Muscle of leg (tissue), 11 donors: ENCODE measurements around the gene KCNJ6. TPM values are rescaled to one million over a fixed set of nuclear protein-coding genes. Genes with fewer than 3 reads are reported as not detected.
A peak's percentile ranks its signal among the peaks of the same experiment; 100 is the strongest.
"Not testable (repeated sequence)": the region's sequence is repeated elsewhere in the genome, so short reads cannot be mapped to it uniquely, and the experiment has no call there.

Experiments used
- DNase-seq: peaks from one replicate; pipeline ENCODE4 v3.0.0; 2013
- H3K27ac ChIP-seq: one replicate; pipeline ENCODE4 v1.5.1; 2013; ENCODE audit warnings: mild to moderate bottlenecking, low read length, control low read depth
- H3K27me3 ChIP-seq: one replicate; pipeline ENCODE4 v1.6.1; 2013; ENCODE audit warnings: low read length; ENCODE audit not compliant: control insufficient read depth, insufficient read depth
- H3K36me3 ChIP-seq: one replicate; pipeline ENCODE4 v1.6.1; 2013; ENCODE audit warnings: low read length; ENCODE audit not compliant: control insufficient read depth, insufficient read depth
- H3K4me1 ChIP-seq: one replicate; pipeline ENCODE4 v1.6.1; 2013; ENCODE audit warnings: low read length; ENCODE audit not compliant: control insufficient read depth, insufficient read depth
- H3K4me3 ChIP-seq: one replicate; pipeline ENCODE4 v1.5.1; 2013; ENCODE audit warnings: low read length, control low read depth
- H3K9me3 ChIP-seq: replicated peaks from 2 replicates; pipeline ENCODE4 v1.6.1; 2013; ENCODE audit warnings: low read depth, low read length; ENCODE audit not compliant: control insufficient read depth
- WGBS: methylation state at CpG from one replicate; pipeline ENCODE4 v1.1.5; 2013; ENCODE audit warnings: missing lambda C conversion rate; ENCODE audit not compliant: insufficient coverage; 5-methylcytosine and 5-hydroxymethylcytosine counted together
- polyA plus RNA-seq, 8 donors: library from polyadenylated mRNA; unstranded; fragments of 120-200 nt; gene quantifications; one replicate each; pipeline versions ENCODE4 v1.2.1 to v1.2.3, GENCODE V29; 2013; ENCODE audit warnings: inconsistent platforms in 1 of 8, low replicate concordance in 1 of 8; ENCODE audit not compliant: insufficient read length in 8 of 8, insufficient read depth in 1 of 8
- total RNA-seq: library from RNA; stranded (reverse); fragments of 120-200 nt; gene quantifications from one replicate; pipeline ENCODE4 v1.2.4, GENCODE V29; 2013

The KCNJ6 gene
- total and polyA plus RNA-seq, 9 donors = 0.81 to 2.1 (median 1.2) TPM

DNA sequence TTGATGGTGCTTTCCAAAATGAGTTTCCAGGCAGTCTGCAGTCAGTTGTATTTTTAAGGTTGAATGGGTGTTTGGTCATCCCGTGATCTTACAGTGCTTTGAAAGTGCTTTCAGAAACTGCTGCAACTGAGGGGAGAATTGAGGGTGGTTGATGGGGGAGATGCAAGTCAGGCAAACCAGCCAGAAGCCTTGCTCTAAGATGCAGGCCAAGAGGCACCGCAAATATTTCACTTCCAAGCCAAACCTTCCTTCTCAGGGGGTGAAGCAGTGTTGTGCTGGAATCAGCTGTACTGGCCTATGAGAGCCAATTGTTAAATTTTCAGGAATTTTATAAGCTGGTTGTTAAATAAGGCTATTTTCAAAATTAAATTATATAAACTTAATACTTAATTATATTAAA, 151.6 kb downstream of the KCNJ6 start:
- no peaks in the 10 kb centered on the region for H3K27me3 ChIP-seq
- no peaks in the 10 kb centered on the region for H3K36me3 ChIP-seq
- no peaks in the 10 kb centered on the region for H3K9me3 ChIP-seq
- 83% methylated on average over 1 of the region's 2 CpGs for WGBS
- H3K27ac ChIP-seq = no peak overlapping the region
- H3K4me1 ChIP-seq = peaks cover 16% of the 10 kb centered on the region
- no peak for DNase-seq
- H3K4me3 ChIP-seq = no peak overlapping the region

DNA sequence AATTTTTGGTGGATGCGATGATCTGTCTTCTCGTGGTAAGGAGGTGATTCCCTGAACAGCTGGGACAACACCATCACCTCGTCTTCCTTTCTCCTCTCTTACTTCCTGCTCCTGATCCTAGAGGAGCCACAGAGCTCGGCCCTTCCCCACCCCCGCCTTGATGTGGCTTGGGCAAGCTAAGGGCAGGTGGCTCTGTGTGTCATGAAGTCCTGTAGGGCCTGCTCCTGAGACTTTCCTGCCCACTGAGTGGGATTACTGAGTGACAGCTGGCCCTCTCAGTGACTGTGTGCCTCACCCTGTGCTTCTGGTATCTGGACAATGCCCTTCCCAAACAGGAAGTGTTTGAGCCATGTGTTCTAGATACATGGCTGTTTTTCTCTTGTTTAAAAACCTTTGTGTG, 153.0 kb downstream of the KCNJ6 start:
- no peak overlapping the region for H3K27ac ChIP-seq
- no peak overlapping the region for H3K4me3 ChIP-seq
- no peaks in the 10 kb centered on the region for H3K27me3 ChIP-seq
- DNase-seq = no peak
- 61% methylated on average over 2 of the region's 5 CpGs for WGBS
- H3K36me3 ChIP-seq = no peaks in the 10 kb centered on the region
- no peaks in the 10 kb centered on the region for H3K9me3 ChIP-seq
- H3K4me1 ChIP-seq = peaks cover 16% of the 10 kb centered on the region

DNA sequence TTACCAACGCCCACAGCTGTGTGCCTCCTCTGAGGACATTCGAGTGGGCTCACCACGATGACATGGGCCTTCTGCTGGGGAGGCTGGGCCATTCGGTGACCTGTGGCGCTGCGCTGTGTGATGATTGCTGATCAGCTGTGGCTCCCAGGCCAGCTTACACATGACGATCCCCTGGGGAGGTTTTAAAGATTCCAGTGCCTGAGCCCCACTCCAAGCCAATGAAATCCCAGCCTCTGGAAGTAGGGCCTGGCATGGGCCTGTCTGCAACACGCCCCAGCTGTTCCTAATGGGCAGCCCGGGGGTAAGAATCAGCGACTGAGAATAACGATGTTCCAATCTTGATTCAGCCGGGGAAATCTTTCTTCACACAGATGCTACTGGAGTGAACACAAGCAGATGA, 153.7 kb downstream of the KCNJ6 start:
- H3K9me3 ChIP-seq = no peaks in the 10 kb centered on the region
- peaks cover 19% of the 10 kb centered on the region for H3K4me1 ChIP-seq
- DNase-seq = peak; percentile 24
- no peak overlapping the region for H3K4me3 ChIP-seq
- no peaks in the 10 kb centered on the region for H3K36me3 ChIP-seq
- no peaks in the 10 kb centered on the region for H3K27me3 ChIP-seq
- H3K27ac ChIP-seq = peak overlapping the region; percentile 51
- WGBS = 46% methylated on average over 10 of the region's 12 CpGs

DNA sequence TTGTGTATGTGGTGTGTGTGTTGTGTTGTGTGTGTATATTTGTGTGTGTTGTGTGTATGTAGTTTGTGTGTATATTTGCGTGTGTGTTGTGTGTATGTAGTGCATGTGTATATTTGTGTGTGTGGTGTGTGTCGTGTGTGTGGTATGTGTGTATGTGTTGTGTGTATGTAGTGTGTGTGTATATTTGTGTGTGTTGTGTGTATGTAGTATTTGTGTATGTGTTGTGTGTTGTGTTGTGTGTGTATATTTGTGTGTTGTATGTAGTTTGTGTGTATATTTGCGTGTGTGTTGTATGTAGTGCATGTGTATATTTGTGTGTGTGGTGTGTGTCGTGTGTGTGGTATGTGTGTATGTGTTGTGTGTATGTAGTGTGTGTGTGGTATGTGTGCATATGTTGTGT, 154.9 kb downstream of the KCNJ6 start:
- WGBS = 93% methylated on average over 3 of the region's 4 CpGs
- H3K9me3 ChIP-seq, DNase-seq: not testable (repeated sequence)

DNA sequence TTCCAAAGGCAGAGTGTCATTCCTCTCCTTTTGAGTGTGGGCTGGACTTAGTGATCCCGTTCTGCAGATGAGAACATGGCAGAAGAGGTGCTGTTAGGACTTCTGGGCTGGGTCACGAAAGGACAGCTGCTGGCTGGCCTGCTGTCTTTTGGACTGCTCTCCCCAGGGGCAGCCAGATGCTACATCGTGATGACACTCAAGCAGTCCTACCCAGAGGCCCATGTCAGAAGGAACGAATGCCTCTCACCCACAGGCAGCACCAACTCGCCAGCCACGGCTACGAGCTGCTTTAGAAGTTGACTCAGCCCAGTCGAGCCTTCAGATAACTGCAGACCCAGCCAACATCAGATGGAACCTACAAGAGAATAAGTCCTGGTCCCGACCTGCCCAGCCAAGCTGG, 156.5 kb downstream of the KCNJ6 start:
- no peak overlapping the region for H3K27ac ChIP-seq
- peaks cover 19% of the 10 kb centered on the region for H3K4me1 ChIP-seq
- H3K27me3 ChIP-seq = peaks cover 1% of the 10 kb centered on the region
- no peak overlapping the region for H3K4me3 ChIP-seq
- no peaks in the 10 kb centered on the region for H3K9me3 ChIP-seq
- no peaks in the 10 kb centered on the region for H3K36me3 ChIP-seq
- no peak for DNase-seq
- 84% methylated on average over 7 of the region's 9 CpGs for WGBS

More for the DNA sequence above, 154.9 kb downstream of the KCNJ6 start:
- not testable (repeated sequence) for H3K27ac ChIP-seq, H3K27me3 ChIP-seq, H3K36me3 ChIP-seq, H3K4me3 ChIP-seq
- peaks cover 19% of the 10 kb centered on the region for H3K4me1 ChIP-seq

DNA sequence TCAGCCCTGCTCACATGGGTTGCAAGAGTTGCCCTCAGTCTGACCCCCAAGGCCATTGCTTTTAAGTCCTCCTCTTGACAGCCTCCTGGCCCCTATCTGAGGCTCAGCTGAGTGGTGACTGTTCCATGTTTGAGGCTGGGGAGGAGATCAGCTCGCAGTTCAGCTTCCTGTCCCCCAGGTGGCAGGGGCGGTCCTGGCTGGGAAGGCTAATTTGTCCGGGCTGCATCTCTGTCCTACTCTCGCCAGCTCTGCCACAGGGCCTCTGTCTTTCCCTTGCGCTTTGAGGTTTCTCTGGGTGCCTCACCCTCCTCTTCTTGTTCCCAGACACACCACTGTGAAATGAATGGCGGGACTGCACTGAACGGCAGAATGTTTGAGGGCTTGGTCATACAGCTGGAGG, 157.3 kb downstream of the KCNJ6 start:
- 23% methylated on average over 4 of the region's 7 CpGs for WGBS
- Histone ChIP-seq H3K36me3 (no peaks in the 10 kb centered on the region), H3K27me3 (peaks cover 3% of the 10 kb centered on the region), H3K9me3 (no peaks in the 10 kb centered on the region), H3K4me3 (no peak overlapping the region), H3K27ac (no peak overlapping the region), H3K4me1 (peaks cover 19% of the 10 kb centered on the region)
- peak; percentile 14 for DNase-seq

DNA sequence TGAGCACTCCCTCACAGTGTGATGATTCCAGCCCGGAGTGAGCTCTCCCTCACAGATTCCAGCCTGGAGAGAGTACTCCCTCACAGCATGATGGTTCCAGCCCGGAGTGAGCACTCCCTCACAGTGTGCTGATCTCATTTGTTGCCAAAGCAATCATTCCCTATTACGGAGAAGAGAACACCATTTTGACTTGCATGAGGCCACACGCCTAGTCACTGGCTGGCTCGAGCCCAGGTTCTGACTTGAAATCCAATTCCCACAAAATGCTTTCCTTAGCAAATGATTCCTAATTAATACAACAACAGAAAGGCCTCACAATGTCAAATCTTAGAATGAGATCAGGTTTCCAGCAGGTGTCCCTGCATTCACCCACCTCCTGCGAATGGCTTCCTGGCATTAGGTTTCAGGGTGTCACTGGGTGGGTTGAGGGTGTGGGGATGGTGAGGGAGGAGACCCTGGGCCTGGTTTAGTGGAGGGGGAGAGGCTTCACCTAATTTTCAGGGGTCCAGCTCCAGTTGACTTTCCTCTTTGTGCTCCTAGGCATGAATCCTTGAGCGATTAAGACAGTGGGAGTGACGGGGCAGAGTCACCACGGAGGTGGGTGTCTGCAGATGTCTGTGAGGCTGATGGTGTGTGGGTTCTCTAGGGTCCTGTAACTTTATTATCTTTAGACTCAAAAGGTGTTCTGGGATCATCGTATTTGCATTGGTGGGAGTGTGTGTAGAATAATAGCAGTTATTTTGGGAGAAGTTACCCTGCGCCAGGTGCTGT, 158.5 kb downstream of the KCNJ6 start:
- Histone ChIP-seq H3K9me3 (no peaks in the 10 kb centered on the region), H3K27me3 (peaks cover 3% of the 10 kb centered on the region), H3K27ac (no peak overlapping the region), H3K4me3 (no peak overlapping the region), H3K4me1 (peaks cover 13% of the 10 kb centered on the region), H3K36me3 (no peaks in the 10 kb centered on the region)
- 62% methylated on average over 7 of the region's 11 CpGs for WGBS
- DNase-seq = no peak

DNA sequence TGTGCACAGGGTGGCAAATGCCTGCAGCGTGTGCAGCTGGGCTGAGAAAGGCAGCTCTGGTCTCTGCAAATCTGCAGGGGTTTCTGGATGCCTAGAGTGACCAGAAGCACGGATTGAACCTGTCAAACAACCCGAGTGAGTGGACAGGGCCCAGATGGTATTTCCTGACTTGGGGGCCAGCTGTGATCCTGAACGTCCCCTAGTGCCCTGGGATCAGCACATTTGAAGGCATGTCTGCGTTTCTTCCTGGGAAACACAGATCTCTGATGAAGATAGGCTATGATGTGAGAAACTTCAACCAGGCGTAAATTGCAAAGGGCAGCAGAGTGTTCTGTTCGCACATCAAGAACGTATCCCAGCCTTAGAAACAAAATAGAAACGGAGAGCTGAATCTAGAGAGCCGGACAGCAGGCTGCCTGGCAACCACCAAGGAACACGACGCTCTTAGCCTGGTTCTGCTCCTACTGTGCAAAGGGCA, 163.1 kb downstream of the KCNJ6 start:
- H3K9me3 ChIP-seq = no peaks in the 10 kb centered on the region
- H3K4me3 ChIP-seq = no peak overlapping the region
- no peaks in the 10 kb centered on the region for H3K36me3 ChIP-seq
- peaks cover 5% of the 10 kb centered on the region for H3K27me3 ChIP-seq
- 39% methylated on average over 11 of the region's 12 CpGs for WGBS
- DNase-seq = no peak
- no peak overlapping the region for H3K27ac ChIP-seq
- H3K4me1 ChIP-seq = peaks cover 5% of the 10 kb centered on the region

DNA sequence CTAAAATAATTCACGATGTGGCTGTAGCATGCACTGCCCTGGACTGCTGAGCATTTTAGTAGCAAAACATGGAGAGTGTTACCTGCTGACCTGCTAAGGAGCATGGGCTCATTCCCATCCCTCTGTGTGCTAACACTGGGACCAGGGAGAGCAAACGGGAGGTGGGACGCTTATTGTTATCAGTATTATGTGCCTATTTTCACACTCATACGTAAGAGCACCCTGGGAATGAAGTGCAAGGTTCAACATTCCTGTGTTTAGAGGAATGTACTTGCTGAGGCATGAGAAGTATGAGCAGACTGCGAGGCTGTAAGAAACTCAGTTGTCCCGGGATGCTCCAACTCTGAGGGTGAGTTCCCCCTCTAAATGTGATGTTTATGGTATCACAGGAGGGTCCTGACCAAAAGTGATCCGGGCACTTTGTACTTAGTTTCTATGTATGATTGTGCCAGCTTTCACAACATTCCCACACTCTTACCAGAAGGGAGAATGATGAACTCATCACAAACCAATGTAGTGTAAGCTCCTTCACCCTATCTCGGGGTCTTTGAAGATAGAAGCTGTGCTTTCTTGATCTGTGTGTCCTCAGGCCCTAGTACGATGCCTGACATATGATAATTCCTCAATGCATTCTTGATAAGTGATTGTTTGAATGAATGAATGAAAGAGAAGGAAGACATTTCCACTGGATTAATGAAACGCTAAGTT, 164.8 kb downstream of the KCNJ6 start:
- DNase-seq = no peak
- Histone ChIP-seq H3K36me3 (no peaks in the 10 kb centered on the region), H3K4me1 (peaks cover 2% of the 10 kb centered on the region), H3K9me3 (peaks cover 2% of the 10 kb centered on the region), H3K4me3 (no peak overlapping the region), H3K27me3 (peaks cover 5% of the 10 kb centered on the region), H3K27ac (no peak overlapping the region)
- WGBS = 72% methylated on average over 4 of the region's 10 CpGs

DNA sequence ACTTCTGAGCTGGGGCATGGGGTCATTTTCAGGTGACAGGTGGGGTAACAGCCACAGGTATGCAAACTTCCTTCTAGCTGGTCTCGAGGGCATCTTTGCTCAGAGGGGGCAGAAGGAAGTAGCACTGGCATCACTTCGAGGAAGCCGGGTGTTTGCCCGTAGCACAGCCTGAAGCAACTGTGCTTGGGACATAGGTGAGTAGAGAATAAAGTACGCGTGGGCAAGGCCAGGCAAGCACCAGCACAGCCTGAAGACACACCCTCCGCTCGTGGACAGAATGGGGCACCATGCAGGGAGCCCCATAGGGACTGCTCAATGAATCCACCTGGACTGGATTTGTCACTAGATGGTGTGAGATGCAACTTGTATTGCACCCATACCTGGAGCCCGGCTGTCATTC, 167.1 kb downstream of the KCNJ6 start:
- Histone ChIP-seq H3K36me3 (no peaks in the 10 kb centered on the region), H3K9me3 (peaks cover 2% of the 10 kb centered on the region), H3K27ac (no peak overlapping the region), H3K4me1 (peaks cover 2% of the 10 kb centered on the region), H3K27me3 (peaks cover 2% of the 10 kb centered on the region), H3K4me3 (no peak overlapping the region)
- WGBS = 86% methylated on average over 9 of the region's 9 CpGs
- DNase-seq = no peak
